K562 (cell line): ENCODE measurements around the gene TTC23L. TPM values are rescaled to one million over a fixed set of nuclear protein-coding genes. Genes with fewer than 3 reads are reported as not detected.

Experiments
- ARID3A ChIP-seq: IDR thresholded peaks from 2 replicates; pipeline ENCODE4 v1.6.1; 2012; ENCODE audit warnings: low read depth, low read length, improper control_type of control experiment, borderline replicate concordance
- CBX1 ChIP-seq: sonication (generic); IDR thresholded peaks from 2 replicates; pipeline ENCODE4 v1.6.1; 2016; ENCODE audit warnings: antibody characterized with exemption, low read depth, mild to moderate bottlenecking
- CC2D1A ChIP-seq: fragments of 450-650 bp; IDR thresholded peaks from 2 replicates; pipeline ENCODE4 v1.6.1; 2017; ENCODE audit warnings: mild to moderate bottlenecking
- DACH1 ChIP-seq: fragments of 450-650 bp; IDR thresholded peaks from 2 replicates; pipeline ENCODE4 v1.6.1; 2018; ENCODE audit not compliant: partially characterized antibody
- ERF ChIP-seq: fragments of 450-650 bp; formaldehyde crosslinking; IDR thresholded peaks from 2 replicates; pipeline ENCODE4 v1.4.0; 2020; ENCODE audit warnings: mild to moderate bottlenecking, mixed read lengths
- ETV5 ChIP-seq: sonication (generic); formaldehyde crosslinking; IDR thresholded peaks from 2 replicates; pipeline ENCODE4 v1.4.0; 2020; ENCODE audit warnings: low read depth, mild to moderate bottlenecking, missing genetic modification reagents
- FOXK2 ChIP-seq, 2 experiments: fragments of 450-650 bp; IDR thresholded peaks in 1 of 2; conservative IDR thresholded peaks in 1 of 2; 2 replicates each; pipeline ENCODE4 v1.6.1; 2016; ENCODE audit warnings: low read depth in 2 of 2, mild to moderate bottlenecking in 1 of 2
- HEY1 ChIP-seq: fragments of 250-450 bp; sonication (Bioruptor Pico); IDR thresholded peaks from 2 replicates; pipeline ENCODE4 v1.5.0; 2020; ENCODE audit warnings: mild to moderate bottlenecking, moderate library complexity, borderline replicate concordance
- HMBOX1 ChIP-seq: sonication (generic); IDR thresholded peaks from 2 replicates; pipeline ENCODE4 v1.6.1; 2016
- HMG20A ChIP-seq: fragments of 450-650 bp; formaldehyde crosslinking; conservative IDR thresholded peaks from 2 replicates; pipeline ENCODE4 v1.4.0; 2020; ENCODE audit warnings: mild to moderate bottlenecking, mixed read lengths
- LARP7 ChIP-seq: fragments of 450-650 bp; IDR thresholded peaks from 2 replicates; pipeline ENCODE4 v1.6.1; 2016
- MCM3 ChIP-seq: fragments of 450-650 bp; IDR thresholded peaks from 2 replicates; pipeline ENCODE4 v1.6.1; 2016
- MCM5 ChIP-seq: fragments of 450-650 bp; IDR thresholded peaks from 2 replicates; pipeline ENCODE4 v1.6.1; 2016; ENCODE audit warnings: low read depth
- NCOA1 ChIP-seq: fragments of 450-650 bp; IDR thresholded peaks from 2 replicates; pipeline ENCODE4 v1.6.1; 2016; ENCODE audit warnings: low read depth
- PHF8 ChIP-seq: fragments of 200-600 bp; sonication (generic); IDR thresholded peaks from 2 replicates; pipeline ENCODE4 v1.6.1; 2012; ENCODE audit warnings: mixed run types, mild to moderate bottlenecking, inconsistent platforms, low read length, moderate library complexity, borderline replicate concordance
- PTTG1 ChIP-seq: fragments of 450-650 bp; IDR thresholded peaks from 2 replicates; pipeline ENCODE4 v1.6.1; 2016; ENCODE audit warnings: low read depth, mild to moderate bottlenecking, missing genetic modification characterization, missing compliant biosample characterization
- RNF2 ChIP-seq: sonication (generic); IDR thresholded peaks from 2 replicates; pipeline ENCODE4 v1.6.1; 2016
- SETDB1 ChIP-seq: IDR thresholded peaks from one replicate; pipeline ENCODE4 v1.6.1; 2012; ENCODE audit warnings: low read length, control low read depth, inconsistent platforms
- STAT5B ChIP-seq: fragments of 250-450 bp; sonication (Bioruptor Pico); IDR thresholded peaks from 2 replicates; pipeline ENCODE4 v1.8.0; 2021; ENCODE audit warnings: mild to moderate bottlenecking, inconsistent platforms
- ZNF140 ChIP-seq: fragments of 250-450 bp; sonication (Bioruptor Pico); IDR thresholded peaks from 2 replicates; pipeline ENCODE4 v1.8.0; 2021; ENCODE audit warnings: moderate library complexity, mild to moderate bottlenecking, inconsistent platforms
- ZNF431 ChIP-seq: sonication (generic); formaldehyde crosslinking; IDR thresholded peaks from 2 replicates; pipeline ENCODE4 v1.8.0; 2022; ENCODE audit warnings: mild to moderate bottlenecking, missing genetic modification reagents
- ZNF696 ChIP-seq: fragments of 250-450 bp; sonication (Bioruptor Pico); conservative IDR thresholded peaks from 2 replicates; pipeline ENCODE4 v1.4.0; 2020; ENCODE audit warnings: mild to moderate bottlenecking, moderate library complexity
- ZNF77 ChIP-seq: fragments of 250-450 bp; sonication (Bioruptor Pico); IDR thresholded peaks from 2 replicates; pipeline ENCODE4 v1.5.0; 2020
- polyA plus RNA-seq, 8 experiments: library from polyadenylated mRNA; depleted of rRNA in 4 of 8; stranded (reverse) in 5 of 8; unstranded in 3 of 8; fragments of >200 nt; fragmentation: Nextera tagmentation in 2 of 8; fragmentation: Illumina TruSeq in 1 of 8; extraction: Ambion mirVana in 2 of 8; extraction: Trizol in 1 of 8; gene quantifications; 2 replicates each; pipeline versions ENCODE4 v1.2.1 to v1.2.3, GENCODE V29; 2011 to 2014; ENCODE audit warnings: inconsistent platforms in 1 of 8, missing spikeins in 1 of 8
- total RNA-seq, 7 experiments: library from RNA; depleted of rRNA in 6 of 7; stranded (reverse); fragments of >200 nt in 6 of 7; fragmentation: Illumina TruSeq in 2 of 7; extraction: Trizol in 2 of 7; gene quantifications; 2 replicates each; pipeline versions ENCODE4 v1.2.1 to v1.2.3, GENCODE V29; 2011 to 2021; ENCODE audit warnings: low replicate concordance in 1 of 7
- TF ChIP-seq, protein P1 (sequence below): fragments of 250-450 bp; sonication (Bioruptor Pico); IDR thresholded peaks from 2 replicates; pipeline ENCODE4 v1.4.0; 2020; ENCODE audit warnings: borderline replicate concordance
- TF ChIP-seq, protein P2 (sequence below): sonication (generic); formaldehyde crosslinking; IDR thresholded peaks from 2 replicates; pipeline ENCODE4 v1.9.0; 2022; ENCODE audit warnings: mild to moderate bottlenecking, missing genetic modification reagents
- TF ChIP-seq, protein P3 (sequence below): sonication (generic); formaldehyde crosslinking; IDR thresholded peaks from 2 replicates; pipeline ENCODE4 v1.8.0; 2022; ENCODE audit warnings: missing genetic modification reagents, mild to moderate bottlenecking, borderline replicate concordance

The TTC23L gene
- total and polyA plus RNA-seq, 9 of the 15 experiments (the other 6 are each of a cell fraction or from before 2014, with no cell fraction given) = 0.03 to 0.32 (median 0.14) TPM; not detected in 2

DNA sequence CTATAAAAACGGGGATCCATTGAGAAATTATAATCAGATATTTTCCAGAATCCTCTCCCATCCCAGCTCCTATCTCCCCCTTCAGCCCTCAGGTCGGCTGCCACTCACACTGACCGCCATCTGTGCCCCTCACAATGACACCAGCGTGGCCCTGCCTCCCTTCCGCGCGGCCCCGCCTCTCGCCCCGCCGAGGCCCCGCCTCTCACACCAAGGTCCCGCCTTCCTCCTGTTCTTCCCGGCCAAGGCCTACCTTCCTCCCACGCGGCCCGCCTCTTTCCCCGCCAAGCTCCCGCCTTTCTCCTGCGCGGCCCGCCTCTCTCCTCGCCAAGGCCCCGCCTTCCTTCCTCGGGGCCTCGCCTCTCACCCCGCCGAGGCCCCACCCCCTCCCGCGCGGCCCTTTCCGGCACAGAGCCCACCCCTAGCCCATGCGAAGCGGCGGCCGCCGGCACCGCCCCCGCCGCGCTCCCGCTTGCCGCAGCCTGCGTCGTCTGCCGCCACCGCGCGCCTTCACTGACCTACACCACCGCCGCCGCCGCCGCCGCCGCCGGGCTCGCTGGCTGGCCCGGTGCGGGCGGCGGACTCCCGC is 90.3 kb downstream of the TTC23L start, which contains the start of gene DNAJC21 (continued):
- TF ChIP-seq, protein P1, sequence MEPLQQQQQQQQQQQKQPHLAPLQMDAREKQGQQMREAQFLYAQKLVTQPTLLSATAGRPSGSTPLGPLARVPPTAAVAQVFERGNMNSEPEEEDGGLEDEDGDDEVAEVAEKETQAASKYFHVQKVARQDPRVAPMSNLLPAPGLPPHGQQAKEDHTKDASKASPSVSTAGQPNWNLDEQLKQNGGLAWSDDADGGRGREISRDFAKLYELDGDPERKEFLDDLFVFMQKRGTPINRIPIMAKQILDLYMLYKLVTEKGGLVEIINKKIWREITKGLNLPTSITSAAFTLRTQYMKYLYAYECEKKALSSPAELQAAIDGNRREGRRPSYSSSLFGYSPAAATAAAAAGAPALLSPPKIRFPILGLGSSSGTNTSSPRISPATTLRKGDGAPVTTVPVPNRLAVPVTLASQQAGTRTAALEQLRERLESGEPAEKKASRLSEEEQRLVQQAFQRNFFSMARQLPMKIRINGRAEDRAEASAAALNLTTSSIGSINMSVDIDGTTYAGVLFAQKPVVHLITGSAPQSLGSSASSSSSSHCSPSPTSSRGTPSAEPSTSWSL (CRISPR knock-in tag) = no peak
- TF ChIP-seq ERF (CRISPR knock-in tag) (no peak), CC2D1A (no peak), ZNF77 (no peak), CBX1 (no peak), MCM5 (no peak), ARID3A (0 out of 2 replicates have a peak, but pooled peaks have one; percentile 3), RNF2 (no peak), HMBOX1 (no peak), ZNF696 (CRISPR knock-in tag) (no peak), FOXK2 (conservative IDR thresholded peaks at IDR 0.05 in 1 of 2, IDR thresholded peaks at IDR 0.05 in 1 of 2; ENCODE audit: low read depth in 2 of 2) (peak in 1 of 2 experiments; percentile 27; a peak in 1 of 4 replicates), HEY1 (no peak), ETV5 (CRISPR knock-in tag) (no peak), STAT5B (no peak), ZNF140 (CRISPR knock-in tag) (no peak), LARP7 (no peak), SETDB1 (no peak), MCM3 (no peak), HMG20A (CRISPR knock-in tag) (no peak), NCOA1 (no peak; the same call in 1 of the 2 replicates), PTTG1 (tag) (no peak), DACH1 (no peak), PHF8 (no peak), ZNF431 (CRISPR knock-in tag) (no peak)
- TF ChIP-seq, protein P2, sequence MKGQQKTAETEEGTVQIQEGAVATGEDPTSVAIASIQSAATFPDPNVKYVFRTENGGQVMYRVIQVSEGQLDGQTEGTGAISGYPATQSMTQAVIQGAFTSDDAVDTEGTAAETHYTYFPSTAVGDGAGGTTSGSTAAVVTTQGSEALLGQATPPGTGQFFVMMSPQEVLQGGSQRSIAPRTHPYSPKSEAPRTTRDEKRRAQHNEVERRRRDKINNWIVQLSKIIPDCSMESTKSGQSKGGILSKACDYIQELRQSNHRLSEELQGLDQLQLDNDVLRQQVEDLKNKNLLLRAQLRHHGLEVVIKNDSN (CRISPR knock-in tag) = no peak
- TF ChIP-seq, protein P3, sequence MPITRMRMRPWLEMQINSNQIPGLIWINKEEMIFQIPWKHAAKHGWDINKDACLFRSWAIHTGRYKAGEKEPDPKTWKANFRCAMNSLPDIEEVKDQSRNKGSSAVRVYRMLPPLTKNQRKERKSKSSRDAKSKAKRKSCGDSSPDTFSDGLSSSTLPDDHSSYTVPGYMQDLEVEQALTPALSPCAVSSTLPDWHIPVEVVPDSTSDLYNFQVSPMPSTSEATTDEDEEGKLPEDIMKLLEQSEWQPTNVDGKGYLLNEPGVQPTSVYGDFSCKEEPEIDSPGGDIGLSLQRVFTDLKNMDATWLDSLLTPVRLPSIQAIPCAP (CRISPR knock-in tag) = no peak
